ENCODE results near the gene EFCAB6.

Gene EFCAB6

GRCh38 chr22:43739851-43740379 is 72.2 kb downstream of the EFCAB6 start:
- no peaks in the 10 kb centered on the region for H3K27me3 ChIP-seq (ENCODE audit: insufficient read depth, low read length, poor library complexity, severe bottlenecking)
- H3K79me2 ChIP-seq (ENCODE audit: insufficient read depth, low read length), result no peaks in the 10 kb centered on the region
- no peaks in the 10 kb centered on the region for H3F3A ChIP-seq (ENCODE audit: low read depth)
- H3K9ac ChIP-seq (ENCODE audit: low read depth, low read length, poor library complexity, severe bottlenecking), result no peak overlapping the region
- no peaks in the 10 kb centered on the region for H3K4me1 ChIP-seq (ENCODE audit: insufficient read depth, low read length, poor library complexity, severe bottlenecking)
- H3K36me3 ChIP-seq (ENCODE audit: insufficient read depth, low read length), result no peaks in the 10 kb centered on the region
- H4K20me1 ChIP-seq (ENCODE audit: insufficient read depth, low read length, poor library complexity, severe bottlenecking), result no peaks in the 10 kb centered on the region
- no peak for TF ChIP-seq EZH2phosphoT487 (IDR thresholded peaks at IDR 0.05; ENCODE audit: borderline replicate concordance)
- TF ChIP-seq, protein P1, sequence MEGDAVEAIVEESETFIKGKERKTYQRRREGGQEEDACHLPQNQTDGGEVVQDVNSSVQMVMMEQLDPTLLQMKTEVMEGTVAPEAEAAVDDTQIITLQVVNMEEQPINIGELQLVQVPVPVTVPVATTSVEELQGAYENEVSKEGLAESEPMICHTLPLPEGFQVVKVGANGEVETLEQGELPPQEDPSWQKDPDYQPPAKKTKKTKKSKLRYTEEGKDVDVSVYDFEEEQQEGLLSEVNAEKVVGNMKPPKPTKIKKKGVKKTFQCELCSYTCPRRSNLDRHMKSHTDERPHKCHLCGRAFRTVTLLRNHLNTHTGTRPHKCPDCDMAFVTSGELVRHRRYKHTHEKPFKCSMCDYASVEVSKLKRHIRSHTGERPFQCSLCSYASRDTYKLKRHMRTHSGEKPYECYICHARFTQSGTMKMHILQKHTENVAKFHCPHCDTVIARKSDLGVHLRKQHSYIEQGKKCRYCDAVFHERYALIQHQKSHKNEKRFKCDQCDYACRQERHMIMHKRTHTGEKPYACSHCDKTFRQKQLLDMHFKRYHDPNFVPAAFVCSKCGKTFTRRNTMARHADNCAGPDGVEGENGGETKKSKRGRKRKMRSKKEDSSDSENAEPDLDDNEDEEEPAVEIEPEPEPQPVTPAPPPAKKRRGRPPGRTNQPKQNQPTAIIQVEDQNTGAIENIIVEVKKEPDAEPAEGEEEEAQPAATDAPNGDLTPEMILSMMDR (conservative IDR thresholded peaks at IDR 0.05; ENCODE audit: low read length), result no peak
- H3K9me3 ChIP-seq (ENCODE audit: insufficient read depth, low read depth, low read length), result no peaks in the 10 kb centered on the region; the same call in 1 of the 2 replicates
- no peak overlapping the region for H3K4me2 ChIP-seq (ENCODE audit: low read depth, low read length, poor library complexity, severe bottlenecking)
- H2AFZ ChIP-seq (ENCODE audit: low read length), result no peak overlapping the region
- H3K9me2 ChIP-seq (replicated peaks; ENCODE audit: low read depth, low read length), result no peaks in the 10 kb centered on the region
- H3K4me3 ChIP-seq (ENCODE audit: low read length, poor library complexity, severe bottlenecking), result no peak overlapping the region

GRCh38 chr22:43737150-43737828 is 74.8 kb downstream of the EFCAB6 start:
- Histone ChIP-seq H3K4me1 (ENCODE audit: insufficient read depth, low read length, poor library complexity, severe bottlenecking) (no peaks in the 10 kb centered on the region), H2AFZ (ENCODE audit: low read length) (no peak overlapping the region), H3K9me3 (ENCODE audit: insufficient read depth, low read depth, low read length) (no peaks in the 10 kb centered on the region; the same call in 1 of the 2 replicates), H3K79me2 (ENCODE audit: insufficient read depth, low read length) (no peaks in the 10 kb centered on the region), H4K20me1 (ENCODE audit: insufficient read depth, low read length, poor library complexity, severe bottlenecking) (no peaks in the 10 kb centered on the region), H3K27me3 (ENCODE audit: insufficient read depth, low read length, poor library complexity, severe bottlenecking) (no peaks in the 10 kb centered on the region), H3K36me3 (ENCODE audit: insufficient read depth, low read length) (no peaks in the 10 kb centered on the region), H3F3A (ENCODE audit: low read depth) (no peaks in the 10 kb centered on the region), H3K9ac (ENCODE audit: low read depth, low read length, poor library complexity, severe bottlenecking) (no peak overlapping the region), H3K9me2 (replicated peaks; ENCODE audit: low read depth, low read length) (no peaks in the 10 kb centered on the region), H3K4me2 (ENCODE audit: low read depth, low read length, poor library complexity, severe bottlenecking) (no peak overlapping the region), H3K4me3 (ENCODE audit: low read length, poor library complexity, severe bottlenecking) (no peak overlapping the region)
- TF ChIP-seq, protein P1 (conservative IDR thresholded peaks at IDR 0.05; ENCODE audit: low read length), result no peak
- no peak for TF ChIP-seq EZH2phosphoT487 (IDR thresholded peaks at IDR 0.05; ENCODE audit: borderline replicate concordance)

DNA sequence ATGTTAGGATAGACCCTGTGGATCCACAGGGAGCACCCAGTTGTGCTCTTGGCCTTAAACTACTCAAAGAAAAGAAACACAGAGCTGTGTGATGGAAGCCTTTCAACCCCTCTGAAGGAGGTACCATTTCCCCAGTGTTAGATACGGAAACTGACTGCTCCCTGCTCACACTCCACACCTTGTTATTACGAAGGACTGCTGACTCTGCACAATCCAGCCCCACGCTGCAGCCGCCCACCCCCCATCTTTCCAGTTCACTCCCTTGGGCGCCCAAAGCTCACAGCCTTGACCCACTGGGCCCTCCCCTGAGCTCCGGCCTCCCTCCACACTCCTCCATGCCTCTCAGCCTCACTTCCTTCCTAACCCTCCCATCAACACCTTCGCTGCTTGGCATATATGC is 75.5 kb downstream of the EFCAB6 start:
- H3K4me1 ChIP-seq (ENCODE audit: insufficient read depth, low read length, poor library complexity, severe bottlenecking), result no peaks in the 10 kb centered on the region
- no peaks in the 10 kb centered on the region for H3K36me3 ChIP-seq (ENCODE audit: insufficient read depth, low read length)
- TF ChIP-seq, protein P1 (conservative IDR thresholded peaks at IDR 0.05; ENCODE audit: low read length), result no peak
- no peak for TF ChIP-seq EZH2phosphoT487 (IDR thresholded peaks at IDR 0.05; ENCODE audit: borderline replicate concordance)
- H3K79me2 ChIP-seq (ENCODE audit: insufficient read depth, low read length), result no peaks in the 10 kb centered on the region
- H2AFZ ChIP-seq (ENCODE audit: low read length), result no peak overlapping the region
- no peak overlapping the region for H3K9ac ChIP-seq (ENCODE audit: low read depth, low read length, poor library complexity, severe bottlenecking)
- H3K9me3 ChIP-seq (ENCODE audit: insufficient read depth, low read depth, low read length), result no peaks in the 10 kb centered on the region; the same call in 1 of the 2 replicates
- H3K4me3 ChIP-seq (ENCODE audit: low read length, poor library complexity, severe bottlenecking), result no peak overlapping the region
- no peaks in the 10 kb centered on the region for H4K20me1 ChIP-seq (ENCODE audit: insufficient read depth, low read length, poor library complexity, severe bottlenecking)
- H3K9me2 ChIP-seq (replicated peaks; ENCODE audit: low read depth, low read length), result no peaks in the 10 kb centered on the region
- H3F3A ChIP-seq (ENCODE audit: low read depth), result no peaks in the 10 kb centered on the region
- H3K27me3 ChIP-seq (ENCODE audit: insufficient read depth, low read length, poor library complexity, severe bottlenecking), result no peaks in the 10 kb centered on the region
- H3K4me2 ChIP-seq (ENCODE audit: low read depth, low read length, poor library complexity, severe bottlenecking), result no peak overlapping the region
